HG02870 (cell line): ENCODE measurements around the gene CEP295NL.
"Not testable (repeated sequence)": the region's sequence is repeated elsewhere in the genome, so short reads cannot be mapped to it uniquely, and the experiment has no call there.

Experiments used
- ATAC-seq: cut with Tn5 transposase; IDR thresholded peaks from one replicate; pipeline ENCODE4 v1.9.1; 2021; ENCODE audit warnings: mild to moderate bottlenecking, moderate library complexity; ENCODE audit not compliant: unreplicated experiment

CEP295NL gene

GRCh38 chr17:78867046-78867445, 36.0 kb downstream of the CEP295NL start:
- ATAC-seq = not testable (repeated sequence)

- no peak for ATAC-seq
Observed at GRCh38 chr17:78865682-78866390, 37.2 kb downstream of the CEP295NL start.

- ATAC-seq = no peak
Observed at GRCh38 chr17:78864117-78864516, 38.9 kb downstream of the CEP295NL start.

- no peak for ATAC-seq
Observed at GRCh38 chr17:78862073-78863023, 40.7 kb downstream of the CEP295NL start.

- ATAC-seq = no peak
Observed at GRCh38 chr17:78861229-78861628, 41.8 kb downstream of the CEP295NL start.

- no peak for ATAC-seq
Observed at GRCh38 chr17:78859051-78859450, 44.0 kb downstream of the CEP295NL start.

- no peak for ATAC-seq
Observed at GRCh38 chr17:78857266-78857665, 45.7 kb downstream of the CEP295NL start.

- ATAC-seq = no peak
Observed at GRCh38 chr17:78855561-78856165, 47.3 kb downstream of the CEP295NL start.

GRCh38 chr17:78854508-78854907, 48.5 kb downstream of the CEP295NL start:
- no peak for ATAC-seq

GRCh38 chr17:78853926-78854394, 49.0 kb downstream of the CEP295NL start:
- no peak for ATAC-seq

GRCh38 chr17:78852709-78853121, 50.3 kb downstream of the CEP295NL start:
- ATAC-seq = no peak

GRCh38 chr17:78849026-78849425, 54.0 kb downstream of the CEP295NL start:
- no peak for ATAC-seq

GRCh38 chr17:78847052-78847451, 55.9 kb downstream of the CEP295NL start:
- ATAC-seq = no peak

- no peak for ATAC-seq
Observed at GRCh38 chr17:78844301-78845005, 58.5 kb downstream of the CEP295NL start.

- ATAC-seq = no peak
Observed at GRCh38 chr17:78842881-78843565, 60.0 kb downstream of the CEP295NL start.

- ATAC-seq = peak; percentile 85
Observed at GRCh38 chr17:78840780-78841611, 62.0 kb downstream of the CEP295NL start, which contains the start of gene USP36. Gene USP36, minus strand, starts transcription at chr17:78840814. Its CDS starts 4,451 bp downstream, at chr17:78836363.
